K562 (cell line): ENCODE measurements around the gene BAG1. TPM values are rescaled to one million over a fixed set of nuclear protein-coding genes. Genes with fewer than 3 reads are reported as not detected.
A peak's percentile ranks its signal among the peaks of the same experiment; 100 is the strongest.

Experiments
- ATAC-seq: fragments of 200-7000 bp; cut with Tn5 transposase; 3 replicates; pipeline ENCODE4 v1.9.1; 2020; ENCODE audit warnings: moderate library complexity
- BruUV-seq: library from RNA; stranded (reverse); fragments of 400-500 nt; replicated peaks from 2 replicates; lab custom pipeline; 2021; lab: Mats Ljungman, UMichigan
- CTCF ChIA-PET: fragments of 300-600 bp; formaldehyde crosslinking; extraction: SDS; loops from one replicate; lab custom pipeline; 2021; ENCODE audit warnings: low intra/inter-chr PET ratio; lab: Yijun Ruan, JAX
- POLR2A ChIA-PET: fragments of 300-600, 350-650 bp; sonication (Branson Sonifier 250); formaldehyde crosslinking; extraction: SDS; loops from one replicate; lab custom pipeline; 2021; ENCODE audit warnings: antibody characterized with exemption, inconsistent platforms; lab: Yijun Ruan, JAX
- DNase-seq, 4 experiments: peaks; one replicate each; pipeline versions ENCODE4 v3.0.0 to v3.0.0-alpha.2; 2011 to 2018; ENCODE audit warnings: low spot score in 3 of 4, mixed read lengths in 3 of 4; ENCODE audit errors: extremely low read depth in 1 of 4
- FAIRE-seq: peaks from 2 replicates; lab custom pipeline; 2011; peaks lifted over from hg19 to GRCh38; lab: Jason Lieb, UNC
- H2AFZ ChIP-seq: 2 replicates; pipeline ENCODE4 v1.6.0; 2011; ENCODE audit warnings: low read depth, low read length, control low read depth, inconsistent platforms
- H3K27ac ChIP-seq: fragments of 200-600 bp; 3 replicates; pipeline ENCODE4 v1.8.0; 2011; ENCODE audit warnings: low read depth, mild to moderate bottlenecking, control low read depth, inconsistent platforms, low read length, moderate library complexity, mixed read lengths; ENCODE audit errors: extremely low read depth
- H3K27me3 ChIP-seq, 2 experiments: fragments of 300-600 bp in 1 of 2; 2 replicates in 1 of 2; 3 replicates in 1 of 2; pipeline versions ENCODE4 v1.6.0 to v1.8.0; 2011; ENCODE audit warnings: inconsistent platforms in 2 of 2, low read length in 2 of 2, mild to moderate bottlenecking in 1 of 2, mixed read lengths in 1 of 2, moderate library complexity in 1 of 2; ENCODE audit not compliant: control insufficient read depth in 2 of 2, insufficient read depth in 2 of 2
- H3K36me3 ChIP-seq: fragments of 300-600 bp; 3 replicates; pipeline ENCODE4 v1.8.0; 2011; ENCODE audit warnings: mild to moderate bottlenecking, low read length, inconsistent platforms; ENCODE audit not compliant: control insufficient read depth, insufficient read depth
- H3K4me1 ChIP-seq, 2 experiments: fragments of 200-600 bp in 1 of 2; replicated peaks in 1 of 2; 2 replicates in 1 of 2; 3 replicates in 1 of 2; pipeline versions ENCODE4 v1.5.1 to v1.8.0; 2011; ENCODE audit warnings: inconsistent platforms in 2 of 2, low read length in 2 of 2, mild to moderate bottlenecking in 1 of 2, mixed read lengths in 1 of 2, moderate library complexity in 1 of 2; ENCODE audit not compliant: control insufficient read depth in 2 of 2, insufficient read depth in 2 of 2
- H3K4me2 ChIP-seq: 2 replicates; pipeline ENCODE4 v1.6.1; 2011; ENCODE audit warnings: low read length, control low read depth, inconsistent platforms, mixed read lengths; ENCODE audit not compliant: insufficient read depth
- H3K4me3 ChIP-seq: fragments of 200-600 bp; sonication (generic), shearing (Covaris generic); 2 replicates; pipeline ENCODE4 v1.5.1; 2016; ENCODE audit warnings: control low read depth, inconsistent platforms
- H3K79me2 ChIP-seq: fragments of 200-600 bp; 3 replicates; pipeline ENCODE4 v1.8.0; 2011; ENCODE audit warnings: low read length, inconsistent platforms; ENCODE audit not compliant: control insufficient read depth, insufficient read depth
- H3K9ac ChIP-seq, 2 experiments: 2 replicates each; pipeline versions ENCODE4 v1.6.0 to v1.6.1; 2011; ENCODE audit warnings: low read depth in 2 of 2, low read length in 2 of 2, control low read depth in 1 of 2, inconsistent platforms in 1 of 2, mild to moderate bottlenecking in 1 of 2, mixed read lengths in 1 of 2; ENCODE audit not compliant: insufficient read depth in 1 of 2
- H3K9me1 ChIP-seq: one replicate; pipeline ENCODE4 v1.6.0; 2011; ENCODE audit warnings: inconsistent platforms, mild to moderate bottlenecking, low read length, moderate library complexity; ENCODE audit not compliant: control insufficient read depth, insufficient read depth
- H3K9me3 ChIP-seq: replicated peaks from 2 replicates; pipeline ENCODE4 v1.5.1; 2011; ENCODE audit warnings: low read depth, low read length, inconsistent platforms; ENCODE audit not compliant: control insufficient read depth, insufficient read depth
- H4K20me1 ChIP-seq: replicated peaks from 2 replicates; pipeline ENCODE4 v1.6.1; 2011; ENCODE audit warnings: low read length, inconsistent platforms, mixed read lengths; ENCODE audit not compliant: control insufficient read depth, insufficient read depth
- BCL6 ChIP-seq: fragments of 250-450 bp; sonication (Bioruptor Pico); IDR thresholded peaks from 2 replicates; pipeline ENCODE4 v1.4.0; 2020
- COPS2 ChIP-seq: fragments of 450-650 bp; conservative IDR thresholded peaks from 2 replicates; pipeline ENCODE4 v1.6.1; 2016; ENCODE audit warnings: mild to moderate bottlenecking, moderate library complexity
- CREM ChIP-seq: IDR thresholded peaks from 2 replicates; pipeline ENCODE4 v1.6.1; 2014; ENCODE audit warnings: antibody characterized with exemption, low read depth
- DLX4 ChIP-seq: fragments of 250-450 bp; sonication (Bioruptor Pico); IDR thresholded peaks from 2 replicates; pipeline ENCODE4 v1.6.1; 2021; ENCODE audit warnings: mild to moderate bottlenecking
- ELF1 ChIP-seq: fragments of 200-800 bp; sonication (Bioruptor generic); IDR thresholded peaks from 2 replicates; pipeline ENCODE4 v1.6.1; 2016; ENCODE audit warnings: missing genetic modification characterization, missing compliant biosample characterization
- MECOM ChIP-seq: fragments of 250-450 bp; sonication (Bioruptor Pico); IDR thresholded peaks from 2 replicates; pipeline ENCODE4 v1.8.0; 2022; ENCODE audit warnings: inconsistent platforms
- MITF ChIP-seq: IDR thresholded peaks from 2 replicates; pipeline ENCODE4 v1.6.1; 2014; ENCODE audit warnings: antibody characterized with exemption
- MYNN ChIP-seq, 2 experiments: sonication (generic); formaldehyde crosslinking in 1 of 2; IDR thresholded peaks; 2 replicates each; pipeline versions ENCODE4 v1.5.0 to v1.6.1; 2016 to 2020; ENCODE audit warnings: antibody characterized with exemption in 1 of 2, missing genetic modification reagents in 1 of 2
- PHTF2 ChIP-seq: fragments of 250-450 bp; sonication (Bioruptor Pico); IDR thresholded peaks from 2 replicates; pipeline ENCODE4 v1.5.0; 2021; ENCODE audit warnings: mild to moderate bottlenecking
- SP2 ChIP-seq: IDR thresholded peaks from 2 replicates; pipeline ENCODE4 v1.6.1; 2011; ENCODE audit warnings: mild to moderate bottlenecking, low read depth, low read length, moderate library complexity; ENCODE audit not compliant: poor library complexity, severe bottlenecking; ENCODE audit errors: extremely low read depth
- TAF9B ChIP-seq: fragments of 450-650 bp; IDR thresholded peaks from 2 replicates; pipeline ENCODE4 v1.6.1; 2018; ENCODE audit warnings: mild to moderate bottlenecking; ENCODE audit not compliant: partially characterized antibody
- ZMIZ1 ChIP-seq, 2 experiments: fragments of 150-350 bp in 1 of 2; IDR thresholded peaks; 2 replicates each; pipeline ENCODE4 v1.6.1; 2012 to 2016; ENCODE audit warnings: low read depth in 2 of 2, low read length in 2 of 2, mild to moderate bottlenecking in 1 of 2, moderate library complexity in 1 of 2
- ZNF134 ChIP-seq: fragments of 250-450 bp; sonication (Bioruptor Pico); conservative IDR thresholded peaks from 2 replicates; pipeline ENCODE4 v1.4.0; 2020
- ZNF311 ChIP-seq: fragments of 250-450 bp; sonication (Bioruptor Pico); IDR thresholded peaks from 2 replicates; pipeline ENCODE4 v1.4.0; 2020; ENCODE audit warnings: mild to moderate bottlenecking, moderate library complexity
- ZNF696 ChIP-seq: fragments of 250-450 bp; sonication (Bioruptor Pico); conservative IDR thresholded peaks from 2 replicates; pipeline ENCODE4 v1.4.0; 2020; ENCODE audit warnings: mild to moderate bottlenecking, moderate library complexity
- ZZZ3 ChIP-seq: fragments of 450-650 bp; IDR thresholded peaks from 2 replicates; pipeline ENCODE4 v1.6.1; 2016; ENCODE audit warnings: antibody characterized with exemption, mild to moderate bottlenecking, moderate library complexity
- WGBS: fragments of 100-300 bp; shearing (Covaris generic); methylation state at CpG from one replicate; pipeline ENCODE4 v1.1.6; 2016; ENCODE audit warnings: low coverage, mixed read lengths; ENCODE audit not compliant: insufficient coverage; ENCODE audit errors: missing lambda C conversion rate; 5-methylcytosine and 5-hydroxymethylcytosine counted together
- in situ Hi-C: fragments of 300-500 bp; cut with MboI; formaldehyde crosslinking; loops from 4 replicates; pipeline ENCODE4 v1.15.0; 2018; ENCODE audit warnings: inconsistent platforms, mixed read lengths
- intact Hi-C: fragments of 100-400 bp; cut with micrococcal nuclease; formaldehyde crosslinking; loops from 2 replicates; pipeline ENCODE4 v1.14.2; 2022
- polyA plus RNA-seq, 8 experiments: library from polyadenylated mRNA; depleted of rRNA in 4 of 8; stranded (reverse) in 5 of 8; unstranded in 3 of 8; fragments of >200 nt; fragmentation: Nextera tagmentation in 2 of 8; fragmentation: Illumina TruSeq in 1 of 8; extraction: Ambion mirVana in 2 of 8; extraction: Trizol in 1 of 8; gene quantifications; 2 replicates each; pipeline versions ENCODE4 v1.2.1 to v1.2.3, GENCODE V29; 2011 to 2014; ENCODE audit warnings: inconsistent platforms in 1 of 8, missing spikeins in 1 of 8
- total RNA-seq, 7 experiments: library from RNA; depleted of rRNA in 6 of 7; stranded (reverse); fragments of >200 nt in 6 of 7; fragmentation: Illumina TruSeq in 2 of 7; extraction: Trizol in 2 of 7; gene quantifications; 2 replicates each; pipeline versions ENCODE4 v1.2.1 to v1.2.3, GENCODE V29; 2011 to 2021; ENCODE audit warnings: low replicate concordance in 1 of 7
- TF ChIP-seq, protein P1 (sequence below): fragments of 250-450 bp; sonication (Bioruptor Pico); IDR thresholded peaks from 2 replicates; pipeline ENCODE4 v1.5.1; 2021; ENCODE audit warnings: mild to moderate bottlenecking

Gene BAG1
- total and polyA plus RNA-seq, 9 of the 15 experiments (the other 6 are each of a cell fraction or from before 2014, with no cell fraction given), result 9.7 to 106 (median 56.9) TPM

DNA sequence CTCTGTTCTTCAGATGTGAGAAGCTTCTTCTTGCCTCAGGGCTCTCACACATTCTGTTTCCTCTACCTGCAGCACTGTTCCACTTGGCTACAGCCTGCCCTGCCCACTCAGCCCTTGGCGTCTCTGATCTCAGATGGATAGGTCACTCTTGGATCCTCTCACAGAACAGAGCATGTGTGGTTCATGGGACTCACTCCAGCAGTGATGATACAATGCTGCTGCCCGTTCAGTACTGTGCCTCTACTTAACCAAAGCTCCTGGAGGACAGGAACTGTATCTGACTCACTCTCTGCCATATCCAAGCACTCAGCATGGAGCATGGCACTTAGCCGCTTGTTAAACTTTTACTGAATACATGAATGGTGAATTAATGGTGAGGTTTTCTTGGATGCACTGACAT lies 27.9 kb downstream of the BAG1 start:
- no TSS peak for BruUV-seq
- Histone ChIP-seq H3K9me3 (no peaks in the 10 kb centered on the region), H3K27me3 (no peaks in the 10 kb centered on the region), H3K4me3 (no peak overlapping the region), H3K9ac (no peak overlapping the region), H3K4me1 (peaks cover 17 to 20% of the 10 kb centered on the region in 2 experiments; a peak in 4 of 5 replicates), H3K79me2 (no peaks in the 10 kb centered on the region), H2AFZ (no peak overlapping the region), H4K20me1 (no peaks in the 10 kb centered on the region), H3K4me2 (no peak overlapping the region), H3K36me3 (no peaks in the 10 kb centered on the region), H3K9me1 (no peaks in the 10 kb centered on the region), H3K27ac (no peak overlapping the region)
- 53% methylated on average over 3 of the region's 3 CpGs for WGBS
- in situ Hi-C loops, result loop anchor here (10.0 to 25.0 kb wide), 3 partner anchors 132 to 849 kb away; partner anchors contain the start of genes ACO1, NDUFB6, SMIM27 and TOPORS
- no peak for ATAC-seq
- intact Hi-C loops, result no loop called here
- POLR2A ChIA-PET, result interaction anchor here (1.7 kb wide), 1 partner anchor 10 kb away, joined by 4 read pairs; no protein-coding TSS in a partner anchor
- CTCF ChIA-PET, result no interaction called here
- DNase-seq, result no peak
- FAIRE-seq, result peak; percentile 37
- TF ChIP-seq MITF (no peak), ZNF696 (no peak), COPS2 (no peak), CREM (no peak), MECOM (CRISPR knock-in tag) (no peak), SP2 (no peak), PHTF2 (CRISPR knock-in tag) (no peak), ZNF311 (no peak), BCL6 (CRISPR knock-in tag) (no peak), TAF9B (no peak), ZMIZ1 (IDR thresholded peaks at IDR 0.05; ENCODE audit: low read depth in 2 of 2, low read length in 2 of 2) (no peak), ZNF134 (CRISPR knock-in tag) (no peak), ZZZ3 (no peak), ELF1 (no peak), DLX4 (no peak), MYNN (IDR thresholded peaks at IDR 0.05) (no peak), MYNN (CRISPR knock-in tag; IDR thresholded peaks at IDR 0.05) (no peak)
- TF ChIP-seq, protein P1, sequence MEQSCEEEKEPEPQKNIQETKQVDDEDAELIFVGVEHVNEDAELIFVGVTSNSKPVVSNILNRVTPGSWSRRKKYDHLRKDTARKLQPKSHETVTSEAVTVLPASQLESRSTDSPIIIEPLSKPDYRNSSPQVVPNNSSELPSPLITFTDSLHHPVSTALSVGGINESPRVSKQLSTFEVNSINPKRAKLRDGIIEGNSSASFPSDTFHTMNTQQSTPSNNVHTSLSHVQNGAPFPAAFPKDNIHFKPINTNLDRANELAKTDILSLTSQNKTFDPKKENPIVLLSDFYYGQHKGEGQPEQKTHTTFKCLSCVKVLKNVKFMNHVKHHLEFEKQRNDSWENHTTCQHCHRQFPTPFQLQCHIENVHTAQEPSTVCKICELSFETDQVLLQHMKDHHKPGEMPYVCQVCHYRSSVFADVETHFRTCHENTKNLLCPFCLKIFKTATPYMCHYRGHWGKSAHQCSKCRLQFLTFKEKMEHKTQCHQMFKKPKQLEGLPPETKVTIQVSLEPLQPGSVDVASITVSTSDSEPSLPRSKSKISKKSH (CRISPR knock-in tag), result no peak
